ENCODE measurements around the gene COQ8A.

The COQ8A gene

GRCh38 chr1:226946285-226946684 lies 6.2 kb downstream of the COQ8A start:
- Histone ChIP-seq H3K9me2 (ENCODE audit: low read depth, low read length) (no peaks in the 10 kb centered on the region), H3K9me3 (ENCODE audit: low read length) (no peaks in the 10 kb centered on the region), H3K4me3 (ENCODE audit: low read depth, low read length, poor library complexity, severe bottlenecking) (no peak overlapping the region), H4K20me1 (ENCODE audit: insufficient read depth, low read length) (no peaks in the 10 kb centered on the region), H3K27ac (ENCODE audit: low read depth, low read length, poor library complexity, severe bottlenecking) (no peak overlapping the region), H2AFZ (ENCODE audit: low read length) (no peak overlapping the region), H3K4me2 (ENCODE audit: low read length) (no peak overlapping the region), H3K4me1 (ENCODE audit: insufficient read depth, low read length, severe bottlenecking) (peaks cover 27% of the 10 kb centered on the region), H3K27me3 (ENCODE audit: insufficient read depth, low read length) (no peaks in the 10 kb centered on the region), H3K79me2 (ENCODE audit: insufficient read depth, low read length) (no peaks in the 10 kb centered on the region), H3F3A (ENCODE audit: insufficient read depth, low read length) (no peaks in the 10 kb centered on the region), H3K9ac (ENCODE audit: low read length) (no peak overlapping the region), H3K36me3 (ENCODE audit: insufficient read depth, low read length) (no peaks in the 10 kb centered on the region)
- no peak for TF ChIP-seq EZH2 (IDR thresholded peaks at IDR 0.05; ENCODE audit: borderline replicate concordance, low read length)
- no peak for TF ChIP-seq CTCF (IDR thresholded peaks at IDR 0.05; ENCODE audit: low read length)

GRCh38 chr1:226946841-226947240 lies 6.7 kb downstream of the COQ8A start:
- Histone ChIP-seq H3K9ac (ENCODE audit: low read length) (no peak overlapping the region), H3K4me3 (ENCODE audit: low read depth, low read length, poor library complexity, severe bottlenecking) (no peak overlapping the region), H3K79me2 (ENCODE audit: insufficient read depth, low read length) (no peaks in the 10 kb centered on the region), H3K4me2 (ENCODE audit: low read length) (no peak overlapping the region), H3F3A (ENCODE audit: insufficient read depth, low read length) (no peaks in the 10 kb centered on the region), H3K27me3 (ENCODE audit: insufficient read depth, low read length) (no peaks in the 10 kb centered on the region), H3K36me3 (ENCODE audit: insufficient read depth, low read length) (no peaks in the 10 kb centered on the region), H3K27ac (ENCODE audit: low read depth, low read length, poor library complexity, severe bottlenecking) (no peak overlapping the region), H3K9me3 (ENCODE audit: low read length) (no peaks in the 10 kb centered on the region), H3K4me1 (ENCODE audit: insufficient read depth, low read length, severe bottlenecking) (peaks cover 21% of the 10 kb centered on the region), H3K9me2 (ENCODE audit: low read depth, low read length) (no peaks in the 10 kb centered on the region), H4K20me1 (ENCODE audit: insufficient read depth, low read length) (no peaks in the 10 kb centered on the region), H2AFZ (ENCODE audit: low read length) (no peak overlapping the region)
- no peak for TF ChIP-seq CTCF (IDR thresholded peaks at IDR 0.05; ENCODE audit: low read length)
- no peak for TF ChIP-seq EZH2 (IDR thresholded peaks at IDR 0.05; ENCODE audit: borderline replicate concordance, low read length)

GRCh38 chr1:226948051-226948450 lies 8.0 kb downstream of the COQ8A start:
- H3K9me2 ChIP-seq (ENCODE audit: low read depth, low read length), result no peaks in the 10 kb centered on the region
- H3F3A ChIP-seq (ENCODE audit: insufficient read depth, low read length), result no peaks in the 10 kb centered on the region
- H3K27ac ChIP-seq (ENCODE audit: low read depth, low read length, poor library complexity, severe bottlenecking), result no peak overlapping the region
- H4K20me1 ChIP-seq (ENCODE audit: insufficient read depth, low read length), result no peaks in the 10 kb centered on the region
- no peak overlapping the region for H3K4me2 ChIP-seq (ENCODE audit: low read length)
- no peak overlapping the region for H3K4me3 ChIP-seq (ENCODE audit: low read depth, low read length, poor library complexity, severe bottlenecking)
- H3K27me3 ChIP-seq (ENCODE audit: insufficient read depth, low read length), result no peaks in the 10 kb centered on the region
- peaks cover 15% of the 10 kb centered on the region for H3K4me1 ChIP-seq (ENCODE audit: insufficient read depth, low read length, severe bottlenecking)
- H2AFZ ChIP-seq (ENCODE audit: low read length), result no peak overlapping the region
- H3K79me2 ChIP-seq (ENCODE audit: insufficient read depth, low read length), result no peaks in the 10 kb centered on the region
- no peaks in the 10 kb centered on the region for H3K36me3 ChIP-seq (ENCODE audit: insufficient read depth, low read length)
- TF ChIP-seq CTCF (IDR thresholded peaks at IDR 0.05; ENCODE audit: low read length) (no peak), EZH2 (IDR thresholded peaks at IDR 0.05; ENCODE audit: borderline replicate concordance, low read length) (no peak)
- no peak overlapping the region for H3K9ac ChIP-seq (ENCODE audit: low read length)
- no peaks in the 10 kb centered on the region for H3K9me3 ChIP-seq (ENCODE audit: low read length)

All from OCI-LY1 (cell line).